Thyroid gland (tissue), 4 donors: ENCODE results near the gene IQSEC2.

Source experiments
- CTCF ChIP-seq, 6 experiments: fragments of 200-600 bp in 3 of 6; fragments of 450-650 bp in 3 of 6; sonication (generic) in 3 of 6; IDR thresholded peaks; one replicate each; pipeline ENCODE4 v1.5.1; 2016 to 2019; ENCODE audit warnings: antibody characterized with exemption in 6 of 6, mild to moderate bottlenecking in 2 of 6, inconsistent platforms in 1 of 6, moderate library complexity in 1 of 6
- POLR2A ChIP-seq, 2 donors: fragments of 450-650 bp; IDR thresholded peaks; one replicate each; pipeline ENCODE4 v1.6.1; 2017; ENCODE audit warnings: antibody characterized with exemption in 2 of 2, mild to moderate bottlenecking in 2 of 2, moderate library complexity in 1 of 2

DNA sequence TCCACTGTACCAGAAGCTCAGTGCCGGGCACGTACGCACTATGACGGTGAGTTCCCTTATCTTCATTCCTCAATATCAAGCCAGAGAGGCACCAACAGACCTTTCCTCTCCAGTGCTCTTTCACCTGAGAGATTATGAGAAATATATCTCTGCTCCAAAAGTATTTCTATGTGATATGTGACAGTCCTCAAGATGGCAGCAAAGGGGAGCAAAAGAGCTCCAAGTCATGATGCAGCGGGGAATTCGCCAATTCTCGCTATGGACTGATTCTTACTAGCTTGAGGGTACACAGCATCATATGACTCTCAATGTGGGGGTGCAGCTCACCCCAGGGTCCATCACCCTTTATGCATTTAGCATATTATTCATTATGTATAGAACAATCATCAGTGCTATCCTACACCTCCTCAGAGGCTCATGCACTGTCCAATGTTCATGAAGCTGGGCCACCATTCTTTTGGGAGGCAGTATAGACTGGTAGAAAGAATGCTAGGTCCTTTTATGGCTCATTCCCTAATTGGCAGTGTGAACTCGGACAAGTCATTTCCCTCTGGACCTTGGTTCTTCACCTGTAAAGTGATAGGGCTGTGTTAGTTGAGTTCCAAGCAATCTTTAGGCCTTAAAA lies 12.8 kb upstream of the IQSEC2 start:
- no peak for TF ChIP-seq POLR2A (IDR thresholded peaks at IDR 0.05)
- TF ChIP-seq CTCF (IDR thresholded peaks at IDR 0.05) = no peak
